KBM-7 (cell line): ENCODE results near the gene MMP17.
"Not testable (repeated sequence)": the region's sequence is repeated elsewhere in the genome, so short reads cannot be mapped to it uniquely, and the experiment has no call there.

ENCODE experiments used
- DNase-seq: peaks from one replicate; pipeline ENCODE4 v3.0.0-alpha.2; 2015
- in situ Hi-C: fragments of 300-500 bp; cut with MboI; formaldehyde crosslinking; loops from 2 replicates; pipeline ENCODE4 v1.14.3; 2020; ENCODE audit warnings: low sequenced_read_pairs, low pct_unique_long_range_greater_than_20kb, mixed read lengths

MMP17 gene

GRCh38 chr12:131882804-131883520 is 54.8 kb downstream of the MMP17 start:
- peak; percentile 49 for DNase-seq
- in situ Hi-C loops, result no loop called here

DNA sequence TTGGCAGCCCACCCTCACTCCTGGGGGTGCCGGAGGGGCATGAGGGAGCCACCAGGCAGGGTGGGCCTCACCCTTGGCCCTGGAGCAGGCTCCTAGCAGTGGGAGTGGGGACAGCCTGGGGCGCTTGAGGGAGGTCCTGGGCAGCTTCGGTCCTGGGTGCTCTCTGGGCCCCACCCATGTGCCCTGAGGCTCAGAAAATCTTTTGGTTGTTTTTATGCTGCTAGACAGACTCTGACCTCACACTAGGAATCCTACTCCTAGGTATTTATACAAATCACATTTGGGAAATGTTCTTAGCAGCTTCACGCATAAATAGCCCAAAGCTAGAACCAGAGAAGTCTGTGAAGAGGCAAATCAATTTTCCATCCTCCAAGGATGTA is 55.3 kb downstream of the MMP17 start:
- no peak for DNase-seq
- in situ Hi-C loops, result no loop called here

DNA sequence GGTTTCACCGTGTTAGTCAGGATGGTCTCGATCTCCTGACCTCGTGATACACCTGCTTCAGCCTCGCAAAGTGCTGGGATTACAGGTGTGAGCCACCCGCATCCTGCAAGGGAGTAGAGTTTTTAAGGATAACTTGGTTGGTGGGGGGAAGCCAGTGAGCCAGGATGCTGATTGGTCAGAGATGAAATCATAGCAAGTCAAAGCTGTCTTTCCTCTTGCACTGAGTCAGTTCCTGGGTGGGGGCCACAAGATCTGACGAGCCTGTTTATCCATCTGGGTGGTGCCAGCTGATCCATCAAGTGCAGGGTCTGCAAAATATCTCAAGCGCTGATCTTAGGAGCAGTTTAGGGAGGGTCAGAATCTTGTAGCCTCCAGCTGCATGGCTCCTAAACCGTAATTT is 56.9 kb downstream of the MMP17 start:
- DNase-seq, in situ Hi-C loops: not testable (repeated sequence)

- in situ Hi-C loops, result no loop called here
- no peak for DNase-seq
Observed at GRCh38 chr12:131885543-131886057, 57.4 kb downstream of the MMP17 start.

- in situ Hi-C loops, DNase-seq: not testable (repeated sequence)
Observed at GRCh38 chr12:131891722-131892121, 63.5 kb downstream of the MMP17 start.

- in situ Hi-C loops, result no loop called here
- DNase-seq, result no peak
Observed at GRCh38 chr12:131892711-131893604, 64.8 kb downstream of the MMP17 start.

DNA sequence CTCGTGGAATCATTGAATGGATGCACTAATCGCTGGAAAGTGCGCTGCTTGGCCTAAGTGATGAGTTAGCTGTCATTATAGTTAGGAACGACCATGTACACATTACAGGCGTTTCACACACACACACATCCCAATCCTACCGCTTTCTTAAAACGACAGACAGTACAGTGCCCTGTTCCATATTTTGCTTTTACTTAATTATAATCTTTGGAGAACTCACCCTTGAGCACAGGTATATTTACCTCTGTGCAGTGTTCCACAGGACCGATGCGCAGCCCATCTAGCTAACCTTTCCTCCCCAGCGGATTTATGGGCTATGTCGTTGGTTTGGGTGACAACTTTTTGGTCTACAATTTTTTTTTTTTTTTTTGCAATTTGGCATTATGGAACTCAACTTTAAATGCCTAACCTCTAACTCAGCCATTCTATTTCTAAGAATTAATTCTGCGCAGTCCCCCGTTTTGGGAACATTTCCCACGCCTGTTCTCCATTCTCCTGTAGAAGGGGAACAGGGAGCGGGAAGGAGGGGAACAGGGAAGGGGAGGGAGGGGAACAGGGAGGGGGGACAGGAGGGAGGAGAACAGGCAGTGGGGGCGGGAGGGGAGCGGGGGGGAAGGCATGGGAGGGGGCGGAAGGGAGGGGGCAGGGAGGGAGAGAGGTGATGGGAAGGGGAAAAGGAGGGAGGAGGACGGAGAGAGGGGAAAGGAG is 65.6 kb downstream of the MMP17 start:
- in situ Hi-C loops, result no loop called here
- no peak for DNase-seq

- in situ Hi-C loops, result no loop called here
- DNase-seq, result peak; percentile 78
Observed at GRCh38 chr12:131894313-131894860, 66.2 kb downstream of the MMP17 start, which contains the start of gene ULK1. ULK1 (plus strand) TSS chr12:131894622; CDS start chr12:131895002, 380 bp downstream.

- no peak for DNase-seq
Observed at GRCh38 chr12:131894981-131895639, 66.9 kb downstream of the MMP17 start.

DNA sequence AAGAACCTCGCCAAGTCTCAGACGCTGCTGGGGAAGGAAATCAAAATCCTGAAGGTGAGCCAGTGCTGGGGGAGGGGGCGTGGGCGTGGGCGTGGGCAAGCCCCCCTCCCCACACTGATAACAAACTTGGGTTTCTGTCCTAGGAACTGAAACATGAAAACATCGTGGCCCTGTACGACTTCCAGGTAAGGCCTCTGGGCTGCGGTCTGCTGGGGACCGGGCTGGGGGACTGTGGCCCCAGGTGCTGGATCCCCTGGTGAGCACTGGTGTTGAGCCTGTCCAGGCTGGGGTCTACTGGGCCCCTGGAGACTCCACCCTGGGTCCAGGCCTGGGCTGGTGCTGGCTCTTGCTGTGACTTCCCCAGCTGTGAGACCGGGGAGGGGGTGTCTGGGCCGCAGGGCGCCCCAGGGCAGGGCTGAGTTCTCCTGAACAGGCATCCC is 67.5 kb downstream of the MMP17 start:
- DNase-seq, result no peak
- in situ Hi-C loops, result no loop called here

More at GRCh38 chr12:131894981-131895639, 66.9 kb downstream of the MMP17 start:
- in situ Hi-C loops, result no loop called here

DNA sequence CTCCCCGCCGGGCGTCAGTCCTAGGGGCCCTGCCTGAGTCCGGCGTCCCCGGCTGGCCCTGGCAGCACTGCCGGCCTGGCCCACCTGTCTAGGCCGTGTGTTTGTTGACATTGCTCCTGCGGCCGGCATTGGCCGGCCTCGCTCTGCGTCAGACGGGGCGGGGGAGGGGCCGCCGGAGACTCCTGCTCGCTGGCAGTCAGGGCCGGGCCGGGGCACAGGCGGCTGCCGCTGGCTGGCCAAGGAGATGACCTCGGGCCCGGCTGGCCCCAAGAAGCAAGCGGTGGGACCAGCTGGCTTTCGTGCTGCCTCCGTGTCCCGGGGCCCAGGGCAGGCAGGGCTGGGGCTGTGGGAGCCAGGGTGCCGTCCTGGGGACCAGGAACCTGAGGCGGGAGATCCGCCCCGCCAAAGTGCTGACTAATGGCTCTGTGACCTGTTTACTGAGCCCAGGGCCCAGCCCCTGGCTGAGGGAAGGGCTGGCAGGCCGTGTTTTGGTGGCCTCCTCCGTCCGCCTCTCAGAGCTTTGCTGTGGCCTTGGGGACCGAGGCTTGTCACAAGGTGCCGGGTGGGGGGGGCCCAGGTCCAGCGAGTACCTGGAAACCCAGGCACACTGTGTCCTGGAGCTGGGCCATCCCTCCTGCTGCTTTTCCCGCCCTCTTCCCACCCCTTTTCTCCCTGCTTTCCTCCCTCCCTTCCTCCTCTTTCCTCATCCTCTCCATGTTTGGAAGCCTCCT is 68.1 kb downstream of the MMP17 start:
- in situ Hi-C loops, result no loop called here
- DNase-seq, result peak; percentile 81

DNA sequence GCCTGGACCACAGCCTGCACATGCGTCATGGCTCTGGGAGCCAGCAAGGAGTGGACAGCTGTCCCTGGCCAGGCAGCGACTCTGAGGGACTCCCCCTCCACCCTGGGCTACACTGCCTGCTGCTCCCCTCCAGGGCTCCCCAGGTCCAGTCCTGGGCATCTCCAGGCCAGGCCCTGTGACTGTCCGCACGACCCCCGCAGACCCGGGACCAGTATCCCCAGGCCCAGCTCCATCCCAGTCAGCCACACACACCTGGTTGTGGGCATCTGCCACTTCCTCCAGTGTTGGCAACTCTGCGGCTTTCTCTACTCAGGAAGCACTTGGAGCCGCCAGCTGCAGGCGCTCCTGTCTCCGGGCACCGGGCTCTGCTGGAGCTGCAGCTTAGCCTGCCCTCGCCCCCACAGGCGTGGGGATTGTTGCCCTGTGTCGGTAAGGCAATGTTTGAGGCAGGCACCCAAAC is 68.6 kb downstream of the MMP17 start:
- peak; percentile 19 for DNase-seq
- in situ Hi-C loops, result no loop called here

DNA sequence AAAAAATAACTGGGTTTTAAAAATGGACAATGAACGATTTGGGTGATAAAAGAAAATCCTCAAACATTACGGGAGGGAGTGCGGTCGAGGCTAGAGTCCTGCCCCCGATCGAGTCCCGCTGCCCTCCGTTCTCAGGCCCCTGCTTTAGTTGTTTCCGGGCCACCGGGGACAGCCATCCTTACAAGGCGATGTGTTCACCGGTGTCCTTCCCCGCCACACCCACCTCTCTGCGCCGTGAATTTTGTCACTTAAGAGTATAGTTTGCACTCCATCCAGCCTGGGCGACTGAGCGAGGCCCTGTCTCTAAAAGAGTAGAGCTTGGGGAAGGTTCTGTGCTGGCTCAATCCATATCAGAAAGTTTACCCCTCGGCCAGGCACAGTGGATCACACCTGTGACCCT is 69.1 kb downstream of the MMP17 start:
- DNase-seq, result no peak
- in situ Hi-C loops, result no loop called here

GRCh38 chr12:131897875-131898274 is 69.7 kb downstream of the MMP17 start:
- DNase-seq, result no peak
- in situ Hi-C loops, result no loop called here

- no peak for DNase-seq
- in situ Hi-C loops, result no loop called here
Observed at GRCh38 chr12:131900397-131900796, 72.2 kb downstream of the MMP17 start.
